H1 (cell line): ENCODE measurements around the gene SURF1. TPM values are rescaled to one million over a fixed set of nuclear protein-coding genes. Genes with fewer than 3 reads are reported as not detected.
A peak's percentile ranks its signal among the peaks of the same experiment; 100 is the strongest.

Experiments used
- ASH2L ChIP-seq: fragments of 200-600, 300-600 bp; sonication (generic); IDR thresholded peaks from one replicate; pipeline ENCODE4 v1.7.1; 2017; ENCODE audit warnings: low read length
- CBX5 ChIP-seq: fragments of 300-800, 300-1000 bp; sonication (generic); IDR thresholded peaks from 2 replicates; pipeline ENCODE4 v1.7.1; 2016; ENCODE audit warnings: antibody characterized with exemption, low read length, low read depth
- CHD1 ChIP-seq: IDR thresholded peaks from 2 replicates; pipeline ENCODE4 v1.6.1; 2012; ENCODE audit warnings: low read depth, low read length, improper control_type of control experiment
- CHD2 ChIP-seq: IDR thresholded peaks from 2 replicates; pipeline ENCODE4 v1.6.1; 2012; ENCODE audit warnings: low read length, improper control_type of control experiment
- EP300 ChIP-seq, 2 experiments: IDR thresholded peaks; 1 replicate in 1 of 2; 2 replicates in 1 of 2; pipeline ENCODE4 v1.6.1; 2011 to 2012; ENCODE audit warnings: low read depth in 2 of 2, low read length in 2 of 2, mild to moderate bottlenecking in 2 of 2, borderline replicate concordance in 1 of 2, inconsistent platforms in 1 of 2, moderate library complexity in 1 of 2
- GABPA ChIP-seq: IDR thresholded peaks from 2 replicates; pipeline ENCODE4 v1.6.1; 2011; ENCODE audit warnings: mild to moderate bottlenecking, low read length, moderate library complexity, borderline replicate concordance; ENCODE audit not compliant: insufficient read depth
- JUND ChIP-seq: IDR thresholded peaks from 2 replicates; pipeline ENCODE4 v1.6.1; 2011; ENCODE audit warnings: mild to moderate bottlenecking, improper control_type of control experiment, low read length
- KDM1A ChIP-seq: fragments of 200-600, 300-600 bp; sonication (generic); IDR thresholded peaks from 2 replicates; pipeline ENCODE4 v1.7.1; 2016; ENCODE audit warnings: mild to moderate bottlenecking, low read length, borderline replicate concordance
- KDM4A ChIP-seq: IDR thresholded peaks from one replicate; pipeline ENCODE4 v1.7.1; 2012; ENCODE audit warnings: low read depth, mild to moderate bottlenecking, moderate library complexity, low read length, inconsistent platforms; ENCODE audit not compliant: severe bottlenecking
- KDM5A ChIP-seq: fragments of 200-600 bp; IDR thresholded peaks from 2 replicates; pipeline ENCODE4 v1.7.1; 2012; ENCODE audit warnings: mild to moderate bottlenecking, low read length, inconsistent platforms, mixed read lengths
- PHF8 ChIP-seq: fragments of 200-600 bp; sonication (generic); conservative IDR thresholded peaks from 2 replicates; pipeline ENCODE4 v1.7.1; 2012; ENCODE audit warnings: low read depth, mild to moderate bottlenecking, inconsistent platforms, low read length, moderate library complexity
- POLR2A ChIP-seq, 2 experiments: IDR thresholded peaks; 1 replicate in 1 of 2; 2 replicates in 1 of 2; pipeline ENCODE4 v1.6.1; 2011; ENCODE audit warnings: low read depth in 2 of 2, low read length in 2 of 2, mild to moderate bottlenecking in 2 of 2; ENCODE audit errors: control extremely low read depth in 1 of 2
- POLR2AphosphoS5 ChIP-seq: IDR thresholded peaks from 2 replicates; pipeline ENCODE4 v1.6.1; 2011; ENCODE audit warnings: low read depth, low read length
- RXRA ChIP-seq: IDR thresholded peaks from 2 replicates; pipeline ENCODE4 v1.6.1; 2011; ENCODE audit warnings: low read depth, mild to moderate bottlenecking, low read length, moderate library complexity; ENCODE audit not compliant: insufficient read depth
- SIN3A ChIP-seq, 2 experiments: IDR thresholded peaks in 1 of 2; conservative IDR thresholded peaks in 1 of 2; 2 replicates each; pipeline ENCODE4 v1.6.1; 2011 to 2012; ENCODE audit warnings: low read length in 2 of 2, improper control_type of control experiment in 1 of 2, low read depth in 1 of 2, mild to moderate bottlenecking in 1 of 2
- SP1 ChIP-seq: IDR thresholded peaks from 2 replicates; pipeline ENCODE4 v1.6.1; 2011; ENCODE audit warnings: low read depth, low read length
- SUZ12 ChIP-seq: fragments of 200-600 bp; sonication (generic); IDR thresholded peaks from 2 replicates; pipeline ENCODE4 v1.6.1; 2012; ENCODE audit warnings: mild to moderate bottlenecking, inconsistent platforms, low read length, moderate library complexity, mixed read lengths
- TBP ChIP-seq: IDR thresholded peaks from 2 replicates; pipeline ENCODE4 v1.6.1; 2011; ENCODE audit warnings: low read depth, low read length, improper control_type of control experiment
- polyA plus RNA-seq, 7 experiments: library from polyadenylated mRNA; depleted of rRNA in 3 of 7; stranded (reverse) in 5 of 7; unstranded in 2 of 7; fragments of >200 nt in 5 of 7; fragments of 200-250 nt in 2 of 7; gene quantifications; 1 replicate in 5 of 7; 2 replicates in 1 of 7; 4 replicates in 1 of 7; pipeline versions ENCODE4 v1.2.1 to v1.2.3, GENCODE V29; 2011 to 2013; ENCODE audit warnings: missing spikeins in 2 of 7, mixed read lengths in 2 of 7
- total RNA-seq: library from RNA; stranded (reverse); fragmentation: NEBNext Ultra II Directional; extraction: Animal tissue kit (Norgen Biotek cat#: 25700); gene quantifications from 2 replicates; pipeline ENCODE4 v1.2.1, GENCODE V29; 2021
- TF ChIP-seq, protein P1 (sequence below): IDR thresholded peaks from 2 replicates; pipeline ENCODE4 v1.6.1; 2011; ENCODE audit warnings: low read length, improper control_type of control experiment
- TF ChIP-seq, protein P2 (sequence below), 3 experiments: IDR thresholded peaks; 1 replicate in 2 of 3; 2 replicates in 1 of 3; pipeline versions ENCODE4 v1.5.1 to v1.6.1; 2011; ENCODE audit warnings: low read length in 3 of 3, mild to moderate bottlenecking in 3 of 3, inconsistent platforms in 2 of 3, low read depth in 1 of 3, moderate library complexity in 1 of 3; ENCODE audit not compliant: insufficient read depth in 1 of 3; ENCODE audit errors: control extremely low read depth in 1 of 3

SURF1 gene
- total and polyA plus RNA-seq, 2 of the 8 experiments (the other 6 are each of a cell fraction or from before 2014, with no cell fraction given): 43.1 to 44.7 TPM

DNA sequence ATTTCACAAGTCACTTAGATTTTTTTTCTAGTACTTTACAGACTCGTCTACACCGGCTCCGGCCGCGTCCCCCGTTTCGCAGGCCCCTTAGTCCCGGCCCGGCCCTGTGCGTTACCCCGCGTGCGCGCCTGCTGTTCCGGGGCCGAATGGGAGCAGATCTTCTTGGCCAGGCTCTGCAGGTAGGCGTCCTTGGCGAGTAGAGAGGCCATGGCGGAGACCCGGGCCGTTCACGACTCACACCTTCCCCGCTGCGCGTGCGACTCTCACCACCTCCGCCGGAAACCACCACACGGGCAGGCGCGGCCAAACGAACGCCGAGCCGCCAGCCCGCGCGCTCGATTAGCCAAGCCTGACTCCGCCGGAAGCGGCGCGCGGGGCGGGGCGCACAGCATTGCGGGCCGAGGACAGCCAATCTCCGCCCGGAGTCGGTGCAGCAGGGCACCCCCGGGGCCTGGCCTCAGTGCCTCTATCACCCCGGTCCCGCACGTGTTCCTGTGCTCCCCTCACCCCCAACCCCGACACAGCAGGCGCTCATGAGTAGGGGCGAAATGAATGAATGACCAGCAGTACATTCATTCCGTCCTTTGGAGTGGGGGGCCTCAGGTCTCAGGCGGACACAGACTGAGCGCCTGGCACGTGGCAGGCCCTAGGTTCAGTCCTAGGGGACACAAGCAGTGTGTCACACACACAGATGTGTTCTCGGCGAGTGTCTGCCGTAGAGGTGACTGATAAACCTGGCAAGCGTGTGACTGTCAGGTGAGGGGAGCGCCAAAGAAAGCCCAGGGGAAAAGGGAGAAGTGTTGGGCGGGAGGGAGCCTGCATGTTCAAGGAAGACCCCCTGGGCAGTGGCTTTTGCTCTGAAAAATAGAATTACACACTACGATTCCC is 20.1 kb downstream of the SURF1 start, which contains the start of gene SURF6 (continued):
- TF ChIP-seq CBX5: no peak
- TF ChIP-seq ASH2L: peak; percentile 43
- TF ChIP-seq GABPA: peak; percentile 89
- TF ChIP-seq RXRA: no peak
- TF ChIP-seq KDM5A: peak; percentile 63
- peak; percentile 72 for TF ChIP-seq KDM4A
- peak; percentile 74 for TF ChIP-seq TBP
- TF ChIP-seq SUZ12: no peak
- TF ChIP-seq SIN3A (conservative IDR thresholded peaks at IDR 0.05 in 1 of 2, IDR thresholded peaks at IDR 0.05 in 1 of 2; ENCODE audit: low read depth in 1 of 2, low read length in 2 of 2): peak; percentile 72 to 98; a peak in 3 of 4 replicates
- TF ChIP-seq PHF8: peak; percentile 74; the same call in 1 of the 2 replicates
- TF ChIP-seq KDM1A: no peak
- peak in 1 of 2 experiments; percentile 13; a peak in 1 of 3 replicates for TF ChIP-seq EP300 (IDR thresholded peaks at IDR 0.05; ENCODE audit: borderline replicate concordance in 1 of 2, low read depth in 2 of 2, low read length in 2 of 2)
- no peak for TF ChIP-seq CHD1
- TF ChIP-seq CHD2: no peak; the same call in 1 of the 2 replicates
- peak in 1 of 2 experiments; percentile 82; a peak in 2 of 3 replicates for TF ChIP-seq POLR2A (IDR thresholded peaks at IDR 0.05; ENCODE audit: control extremely low read depth in 1 of 2, low read depth in 2 of 2, low read length in 2 of 2)
- TF ChIP-seq, protein P1, sequence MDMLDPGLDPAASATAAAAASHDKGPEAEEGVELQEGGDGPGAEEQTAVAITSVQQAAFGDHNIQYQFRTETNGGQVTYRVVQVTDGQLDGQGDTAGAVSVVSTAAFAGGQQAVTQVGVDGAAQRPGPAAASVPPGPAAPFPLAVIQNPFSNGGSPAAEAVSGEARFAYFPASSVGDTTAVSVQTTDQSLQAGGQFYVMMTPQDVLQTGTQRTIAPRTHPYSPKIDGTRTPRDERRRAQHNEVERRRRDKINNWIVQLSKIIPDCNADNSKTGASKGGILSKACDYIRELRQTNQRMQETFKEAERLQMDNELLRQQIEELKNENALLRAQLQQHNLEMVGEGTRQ: peak; percentile 31; the same call in 1 of the 2 replicates
- TF ChIP-seq POLR2AphosphoS5: peak; percentile 61; the same call in 1 of the 2 replicates
- TF ChIP-seq SP1: peak; percentile 79
- TF ChIP-seq, protein P2, sequence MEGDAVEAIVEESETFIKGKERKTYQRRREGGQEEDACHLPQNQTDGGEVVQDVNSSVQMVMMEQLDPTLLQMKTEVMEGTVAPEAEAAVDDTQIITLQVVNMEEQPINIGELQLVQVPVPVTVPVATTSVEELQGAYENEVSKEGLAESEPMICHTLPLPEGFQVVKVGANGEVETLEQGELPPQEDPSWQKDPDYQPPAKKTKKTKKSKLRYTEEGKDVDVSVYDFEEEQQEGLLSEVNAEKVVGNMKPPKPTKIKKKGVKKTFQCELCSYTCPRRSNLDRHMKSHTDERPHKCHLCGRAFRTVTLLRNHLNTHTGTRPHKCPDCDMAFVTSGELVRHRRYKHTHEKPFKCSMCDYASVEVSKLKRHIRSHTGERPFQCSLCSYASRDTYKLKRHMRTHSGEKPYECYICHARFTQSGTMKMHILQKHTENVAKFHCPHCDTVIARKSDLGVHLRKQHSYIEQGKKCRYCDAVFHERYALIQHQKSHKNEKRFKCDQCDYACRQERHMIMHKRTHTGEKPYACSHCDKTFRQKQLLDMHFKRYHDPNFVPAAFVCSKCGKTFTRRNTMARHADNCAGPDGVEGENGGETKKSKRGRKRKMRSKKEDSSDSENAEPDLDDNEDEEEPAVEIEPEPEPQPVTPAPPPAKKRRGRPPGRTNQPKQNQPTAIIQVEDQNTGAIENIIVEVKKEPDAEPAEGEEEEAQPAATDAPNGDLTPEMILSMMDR (IDR thresholded peaks at IDR 0.05; ENCODE audit: control extremely low read depth in 1 of 3, insufficient read depth in 1 of 3, low read depth in 1 of 3, low read length in 3 of 3): peak in 1 of 3 experiments; percentile 1; a peak in 1 of 4 replicates
- no peak for TF ChIP-seq JUND
